Keratinocyte (primary cell): ENCODE results near the gene OR2AE1. TPM values are rescaled to one million over a fixed set of nuclear protein-coding genes. Genes with fewer than 3 reads are reported as not detected.

Experiments
- DNase-seq: peaks from one replicate; pipeline ENCODE4 v3.0.0-alpha.2; 2011; ENCODE audit warnings: low read depth, missing footprints, low spot score
- FAIRE-seq: peaks from 2 replicates; lab custom pipeline; 2011; peaks lifted over from hg19 to GRCh38; lab: Jason Lieb, UNC
- H2AFZ ChIP-seq: 2 replicates; pipeline ENCODE4 v1.6.0; 2012; ENCODE audit warnings: low read length, control low read depth, inconsistent platforms; ENCODE audit not compliant: control insufficient read depth
- H3K27ac ChIP-seq: 2 replicates; pipeline ENCODE4 v1.5.1; 2011; ENCODE audit warnings: low read length; ENCODE audit not compliant: control insufficient read depth, insufficient read depth
- H3K27me3 ChIP-seq: 3 replicates; pipeline ENCODE4 v1.6.0; 2011; ENCODE audit warnings: low read length; ENCODE audit not compliant: control insufficient read depth, insufficient read depth; ENCODE audit errors: extremely low read depth
- H3K36me3 ChIP-seq, 2 experiments: 2 replicates in 1 of 2; 3 replicates in 1 of 2; pipeline ENCODE4 v1.5.1; 2011; ENCODE audit warnings: low read length in 2 of 2, mild to moderate bottlenecking in 1 of 2; ENCODE audit not compliant: control insufficient read depth in 2 of 2, insufficient read depth in 2 of 2; ENCODE audit errors: extremely low read depth in 1 of 2
- H3K4me1 ChIP-seq: 3 replicates; pipeline ENCODE4 v1.5.1; 2011; ENCODE audit warnings: low read length; ENCODE audit not compliant: control insufficient read depth, insufficient read depth; ENCODE audit errors: extremely low read depth
- H3K4me2 ChIP-seq: 3 replicates; pipeline ENCODE4 v1.6.0; 2011; ENCODE audit warnings: low read depth, low read length; ENCODE audit not compliant: control insufficient read depth, insufficient read depth; ENCODE audit errors: extremely low read depth
- H3K4me3 ChIP-seq, 3 experiments: fragments of 200-600 bp in 1 of 3; sonication (generic) in 1 of 3; 2 replicates in 2 of 3; 3 replicates in 1 of 3; pipeline ENCODE4 v1.5.1; 2011 to 2016; ENCODE audit warnings: low read length in 3 of 3, mild to moderate bottlenecking in 3 of 3, control low read depth in 2 of 3, inconsistent platforms in 1 of 3, low read depth in 1 of 3, mixed read lengths in 1 of 3, mixed run types in 1 of 3, moderate library complexity in 1 of 3; ENCODE audit not compliant: control insufficient read depth in 2 of 3, insufficient read depth in 2 of 3; ENCODE audit errors: extremely low read depth in 1 of 3
- H3K79me2 ChIP-seq: 2 replicates; pipeline ENCODE4 v1.6.0; 2012; ENCODE audit warnings: low read length; ENCODE audit not compliant: control insufficient read depth, insufficient read depth
- H3K9ac ChIP-seq: 3 replicates; pipeline ENCODE4 v1.6.0; 2011; ENCODE audit warnings: low read length; ENCODE audit not compliant: control insufficient read depth, insufficient read depth; ENCODE audit errors: extremely low read depth
- H3K9me1 ChIP-seq: 3 replicates; pipeline ENCODE4 v1.6.0; 2011; ENCODE audit warnings: low read length; ENCODE audit not compliant: control insufficient read depth, insufficient read depth; ENCODE audit errors: extremely low read depth
- H3K9me3 ChIP-seq: 2 replicates; pipeline ENCODE4 v1.5.1; 2012; ENCODE audit warnings: low read depth, low read length; ENCODE audit not compliant: control insufficient read depth
- H4K20me1 ChIP-seq: 3 replicates; pipeline ENCODE4 v1.6.0; 2011; ENCODE audit warnings: low read length; ENCODE audit not compliant: control insufficient read depth, insufficient read depth; ENCODE audit errors: extremely low read depth
- EZH2 ChIP-seq: IDR thresholded peaks from one replicate; pipeline ENCODE4 v1.6.1; 2012; ENCODE audit warnings: inconsistent platforms, mild to moderate bottlenecking, low read length, moderate library complexity
- dilution Hi-C: fragments of 300-500 bp; cut with MboI; formaldehyde crosslinking; loops from one replicate; pipeline ENCODE4 v1.7.0; 2020; ENCODE audit warnings: low sequenced_read_pairs; ENCODE audit not compliant: extremely low pct_ligation_motif_present
- polyA plus RNA-seq, 5 experiments: library from polyadenylated mRNA; depleted of rRNA in 3 of 5; stranded (reverse) in 3 of 5; stranded (forward) in 1 of 5; unstranded in 1 of 5; fragments of >200 nt; gene quantifications; 1 replicate in 1 of 5; 2 replicates in 3 of 5; 3 replicates in 1 of 5; pipeline versions ENCODE4 v1.2.1 to v1.2.3, GENCODE V29; 2011 to 2012; ENCODE audit warnings: missing spikeins in 2 of 5, low read depth in 1 of 5, low replicate concordance in 1 of 5
- TF ChIP-seq, protein P1 (sequence below), 3 experiments: IDR thresholded peaks in 1 of 3; conservative IDR thresholded peaks in 1 of 3; optimal IDR thresholded peaks in 1 of 3; 2 replicates in 2 of 3; 3 replicates in 1 of 3; pipeline versions ENCODE3 to v1.5.1; 2011; ENCODE audit warnings: low read length in 3 of 3, mild to moderate bottlenecking in 3 of 3, moderate library complexity in 2 of 3, control low read depth in 1 of 3, inconsistent platforms in 1 of 3; ENCODE audit not compliant: insufficient read depth in 2 of 3; ENCODE audit errors: extremely low read depth in 1 of 3

OR2AE1 gene
- polyA plus RNA-seq, 1 donor (not counting 4 experiments of a cell fraction or from before 2014, with no cell fraction given), result not detected

DNA sequence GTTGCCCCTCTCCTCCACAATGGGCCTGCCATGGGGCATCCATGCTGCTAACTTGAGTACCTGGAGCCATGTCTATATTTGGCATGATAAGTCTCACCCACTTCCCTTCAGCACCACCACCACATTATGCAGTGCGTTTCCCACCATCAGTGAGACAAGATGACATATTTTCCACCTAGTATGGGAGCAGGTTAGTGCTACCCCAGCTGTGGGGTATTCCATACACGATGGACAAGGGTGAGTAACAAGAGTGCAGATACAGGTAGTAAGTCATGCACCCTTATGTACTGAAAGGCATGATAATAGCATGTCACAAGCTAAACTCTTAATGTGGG, 21.2 kb upstream of the OR2AE1 start:
- dilution Hi-C loops, result no loop called here
- Histone ChIP-seq H3K4me1 (no peaks in the 10 kb centered on the region), H4K20me1 (no peaks in the 10 kb centered on the region), H3K79me2 (no peaks in the 10 kb centered on the region), H3K4me2 (no peak overlapping the region), H3K9me1 (peaks cover 2% of the 10 kb centered on the region), H3K36me3 (peaks cover 15% of the 10 kb centered on the region in 2 experiments), H3K9ac (no peak overlapping the region), H3K27me3 (no peaks in the 10 kb centered on the region), H3K4me3 (no peak overlapping the region), H3K9me3 (no peaks in the 10 kb centered on the region), H2AFZ (no peak overlapping the region), H3K27ac (no peak overlapping the region)
- TF ChIP-seq, protein P1, sequence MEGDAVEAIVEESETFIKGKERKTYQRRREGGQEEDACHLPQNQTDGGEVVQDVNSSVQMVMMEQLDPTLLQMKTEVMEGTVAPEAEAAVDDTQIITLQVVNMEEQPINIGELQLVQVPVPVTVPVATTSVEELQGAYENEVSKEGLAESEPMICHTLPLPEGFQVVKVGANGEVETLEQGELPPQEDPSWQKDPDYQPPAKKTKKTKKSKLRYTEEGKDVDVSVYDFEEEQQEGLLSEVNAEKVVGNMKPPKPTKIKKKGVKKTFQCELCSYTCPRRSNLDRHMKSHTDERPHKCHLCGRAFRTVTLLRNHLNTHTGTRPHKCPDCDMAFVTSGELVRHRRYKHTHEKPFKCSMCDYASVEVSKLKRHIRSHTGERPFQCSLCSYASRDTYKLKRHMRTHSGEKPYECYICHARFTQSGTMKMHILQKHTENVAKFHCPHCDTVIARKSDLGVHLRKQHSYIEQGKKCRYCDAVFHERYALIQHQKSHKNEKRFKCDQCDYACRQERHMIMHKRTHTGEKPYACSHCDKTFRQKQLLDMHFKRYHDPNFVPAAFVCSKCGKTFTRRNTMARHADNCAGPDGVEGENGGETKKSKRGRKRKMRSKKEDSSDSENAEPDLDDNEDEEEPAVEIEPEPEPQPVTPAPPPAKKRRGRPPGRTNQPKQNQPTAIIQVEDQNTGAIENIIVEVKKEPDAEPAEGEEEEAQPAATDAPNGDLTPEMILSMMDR (optimal IDR thresholded peaks at IDR 0.05 in 1 of 3, IDR thresholded peaks at IDR 0.05 in 1 of 3, conservative IDR thresholded peaks at IDR 0.05 in 1 of 3; ENCODE audit: extremely low read depth in 1 of 3, insufficient read depth in 2 of 3, low read length in 3 of 3), result no peak
- TF ChIP-seq EZH2, result no peak
- FAIRE-seq (no peak), DNase-seq (no peak)

DNA sequence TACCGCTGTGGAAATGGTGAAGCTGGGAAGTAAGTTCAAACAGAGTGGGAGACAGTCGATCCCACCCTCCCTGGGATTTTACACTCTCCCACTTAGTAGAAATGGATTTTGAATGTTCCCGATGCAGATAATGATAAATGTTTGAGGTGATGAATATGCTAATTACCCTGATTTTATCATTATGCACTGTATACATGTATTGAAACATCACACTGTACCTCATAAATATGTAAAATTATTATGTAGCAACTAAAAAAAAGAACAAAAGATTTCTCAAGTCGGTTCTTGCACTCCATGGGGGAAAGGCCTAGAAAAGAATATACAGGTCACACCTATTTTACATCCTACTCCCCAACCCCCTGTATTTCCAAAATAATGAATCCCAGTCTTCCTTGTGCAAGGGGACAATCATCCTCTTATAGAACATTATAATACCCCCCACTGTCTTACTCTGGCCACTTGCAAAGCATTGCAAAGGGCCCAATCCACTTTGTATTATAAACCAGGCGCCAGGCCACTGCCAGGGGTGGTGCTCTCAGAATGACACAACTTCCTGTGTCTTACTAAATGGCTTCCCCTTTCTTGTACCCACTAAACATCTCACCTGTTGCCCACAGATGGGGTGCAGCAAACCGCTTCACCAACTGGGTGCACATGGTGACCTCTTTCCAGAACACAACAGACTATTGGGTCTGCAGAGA, 20.6 kb upstream of the OR2AE1 start:
- Histone ChIP-seq H3K36me3 (peaks cover 10 to 12% of the 10 kb centered on the region in 2 experiments), H3K4me2 (no peak overlapping the region), H2AFZ (no peak overlapping the region), H3K4me1 (no peaks in the 10 kb centered on the region), H3K4me3 (no peak overlapping the region), H3K79me2 (no peaks in the 10 kb centered on the region), H3K9me1 (peaks cover 2% of the 10 kb centered on the region), H3K9ac (no peak overlapping the region), H3K9me3 (no peaks in the 10 kb centered on the region), H4K20me1 (no peaks in the 10 kb centered on the region), H3K27ac (no peak overlapping the region), H3K27me3 (no peaks in the 10 kb centered on the region)
- no peak for FAIRE-seq
- DNase-seq, result no peak
- TF ChIP-seq, protein P1 (optimal IDR thresholded peaks at IDR 0.05 in 1 of 3, IDR thresholded peaks at IDR 0.05 in 1 of 3, conservative IDR thresholded peaks at IDR 0.05 in 1 of 3; ENCODE audit: extremely low read depth in 1 of 3, insufficient read depth in 2 of 3, low read length in 3 of 3), result no peak
- TF ChIP-seq EZH2, result no peak
- dilution Hi-C loops, result no loop called here
